Endothelial cell of umbilical vein (primary cell): Measurements from ENCODE around the gene IGF1. TPM values are rescaled to one million over a fixed set of nuclear protein-coding genes. Genes with fewer than 3 reads are reported as not detected.

Experiments used
- BruUV-seq: library from RNA; stranded (reverse); fragments of 400-500 nt; replicated peaks from 2 replicates; lab custom pipeline; 2021; lab: Mats Ljungman, UMichigan
- CTCF ChIA-PET: fragments of 300-600, 350-600 bp; sonication (Branson Sonifier 250); formaldehyde crosslinking; loops from one replicate; lab custom pipeline; 2021; ENCODE audit warnings: antibody characterized with exemption, inconsistent platforms; lab: Charles Lee
- POLR2A ChIA-PET: fragments of 300-600, 350-600 bp; sonication (Branson Sonifier 250); formaldehyde crosslinking; loops from one replicate; lab custom pipeline; 2021; ENCODE audit warnings: antibody characterized with exemption, inconsistent platforms; lab: Charles Lee
- DNase-seq: peaks from one replicate; pipeline ENCODE4 v3.0.0-alpha.2; 2011; ENCODE audit warnings: low read depth, low spot score
- FAIRE-seq: peaks from 2 replicates; lab custom pipeline; 2011; peaks lifted over from hg19 to GRCh38; lab: Jason Lieb, UNC
- H2AFZ ChIP-seq: 2 replicates; pipeline ENCODE4 v1.6.0; 2012; ENCODE audit warnings: low read depth, low read length, control low read depth, inconsistent platforms
- H3K27ac ChIP-seq: 2 replicates; pipeline ENCODE4 v1.5.1; 2011; ENCODE audit warnings: low read depth, mild to moderate bottlenecking, control low read depth, low read length, moderate library complexity; ENCODE audit not compliant: insufficient read depth
- H3K27me3 ChIP-seq, 2 experiments: 2 replicates each; pipeline versions ENCODE4 v1.6.0 to v1.6.1; 2011; ENCODE audit warnings: low read length in 2 of 2, mixed read lengths in 1 of 2; ENCODE audit not compliant: control insufficient read depth in 2 of 2, insufficient read depth in 2 of 2
- H3K36me3 ChIP-seq, 2 experiments: 2 replicates in 1 of 2; 3 replicates in 1 of 2; pipeline ENCODE4 v1.5.1; 2011; ENCODE audit warnings: low read length in 2 of 2, mild to moderate bottlenecking in 1 of 2, moderate library complexity in 1 of 2; ENCODE audit not compliant: control insufficient read depth in 2 of 2, insufficient read depth in 2 of 2; ENCODE audit errors: extremely low read depth in 1 of 2
- H3K4me1 ChIP-seq: 3 replicates; pipeline ENCODE4 v1.5.1; 2011; ENCODE audit warnings: mild to moderate bottlenecking, low read length; ENCODE audit not compliant: control insufficient read depth, insufficient read depth; ENCODE audit errors: extremely low read depth
- H3K4me2 ChIP-seq: 2 replicates; pipeline ENCODE4 v1.6.1; 2011; ENCODE audit warnings: low read length, control low read depth, mixed read lengths; ENCODE audit not compliant: insufficient read depth
- H3K4me3 ChIP-seq, 3 experiments: fragments of 200-600 bp in 1 of 3; sonication (generic), shearing (Covaris generic) in 1 of 3; replicated peaks in 1 of 3; 2 replicates each; pipeline ENCODE4 v1.5.1; 2011 to 2016; ENCODE audit warnings: control low read depth in 3 of 3, low read length in 3 of 3, mild to moderate bottlenecking in 2 of 3, inconsistent platforms in 1 of 3, low read depth in 1 of 3, moderate library complexity in 1 of 3; ENCODE audit not compliant: insufficient read depth in 1 of 3
- H3K79me2 ChIP-seq: 2 replicates; pipeline ENCODE4 v1.6.0; 2012; ENCODE audit warnings: low read length, inconsistent platforms; ENCODE audit not compliant: control insufficient read depth, insufficient read depth
- H3K9ac ChIP-seq: replicated peaks from 2 replicates; pipeline ENCODE3; 2011; ENCODE audit warnings: low read length, control low read depth; ENCODE audit not compliant: insufficient read depth; ENCODE audit errors: extremely low read depth
- H3K9me1 ChIP-seq: replicated peaks from 3 replicates; pipeline ENCODE4 v1.6.0; 2011; ENCODE audit warnings: mild to moderate bottlenecking, low read length; ENCODE audit not compliant: control insufficient read depth, insufficient read depth; ENCODE audit errors: extremely low read depth
- H3K9me3 ChIP-seq: replicated peaks from 2 replicates; pipeline ENCODE4 v1.5.1; 2012; ENCODE audit warnings: low read length, inconsistent platforms; ENCODE audit not compliant: control insufficient read depth, insufficient read depth
- H4K20me1 ChIP-seq: replicated peaks from 2 replicates; pipeline ENCODE3; 2011; ENCODE audit warnings: mild to moderate bottlenecking, low read length; ENCODE audit not compliant: control insufficient read depth, insufficient read depth; ENCODE audit errors: extremely low read depth
- EZH2 ChIP-seq: IDR thresholded peaks from 2 replicates; pipeline ENCODE4 v1.6.1; 2012; ENCODE audit warnings: borderline replicate concordance, low read depth, mild to moderate bottlenecking, moderate library complexity, low read length, inconsistent platforms; ENCODE audit not compliant: severe bottlenecking
- FOS ChIP-seq: IDR thresholded peaks from 2 replicates; pipeline ENCODE4 v1.6.1; 2011; ENCODE audit warnings: mild to moderate bottlenecking, low read length, moderate library complexity, borderline replicate concordance; ENCODE audit not compliant: insufficient read depth
- GATA2 ChIP-seq: IDR thresholded peaks from 2 replicates; pipeline ENCODE4 v1.7.0; 2011; ENCODE audit warnings: low read depth, mild to moderate bottlenecking, moderate library complexity, mixed read lengths, low read length; ENCODE audit not compliant: insufficient read length, insufficient read depth
- JUN ChIP-seq: IDR thresholded peaks from 2 replicates; pipeline ENCODE4 v1.6.1; 2011; ENCODE audit warnings: borderline replicate concordance, low read depth; ENCODE audit not compliant: insufficient read length, insufficient read depth
- MYC ChIP-seq: IDR thresholded peaks from one replicate; pipeline ENCODE4 v1.6.1; 2011; ENCODE audit warnings: mild to moderate bottlenecking, low read depth, low read length
- POLR2A ChIP-seq: IDR thresholded peaks from 2 replicates; pipeline ENCODE4 v1.6.1; 2012; ENCODE audit warnings: low read depth, mild to moderate bottlenecking, control low read depth, low read length
- POLR2AphosphoS5 ChIP-seq: IDR thresholded peaks from 2 replicates; pipeline ENCODE4 v1.6.1; 2012; ENCODE audit warnings: low read depth, mild to moderate bottlenecking, control low read depth, low read length, moderate library complexity; ENCODE audit not compliant: insufficient read depth
- dilution Hi-C: fragments of 300-500 bp; cut with MboI; formaldehyde crosslinking; loops from one replicate; pipeline ENCODE4 v1.15.0; 2019; ENCODE audit warnings: low sequenced_read_pairs; ENCODE audit not compliant: extremely low pct_ligation_motif_present
- intact Hi-C: fragments of 100-400 bp; cut with micrococcal nuclease; formaldehyde crosslinking; loops from one replicate; pipeline ENCODE4 v1.10.0; 2022
- polyA plus RNA-seq, 4 experiments: library from polyadenylated mRNA; depleted of rRNA in 3 of 4; stranded (reverse) in 3 of 4; unstranded in 1 of 4; fragments of >200 nt; gene quantifications; 2 replicates each; pipeline versions ENCODE4 v1.2.1 to v1.2.3, GENCODE V29; 2011 to 2012; ENCODE audit warnings: missing spikeins in 1 of 4
- total RNA-seq: library from RNA; stranded (reverse); gene quantifications from 2 replicates; pipeline ENCODE4 v1.2.3, GENCODE V29; 2021
- TF ChIP-seq, protein P1 (sequence below), 2 donors: IDR thresholded peaks; 1 replicate in 1 of 2; 2 replicates in 1 of 2; pipeline ENCODE4 v1.5.1; 2011; ENCODE audit warnings: low read length in 2 of 2, mild to moderate bottlenecking in 2 of 2, moderate library complexity in 2 of 2, control low read depth in 1 of 2, inconsistent platforms in 1 of 2, low read depth in 1 of 2; ENCODE audit not compliant: insufficient read depth in 1 of 2; ENCODE audit errors: extremely low read depth in 1 of 2
- TF ChIP-seq, protein P2 (sequence below): IDR thresholded peaks from 2 replicates; pipeline ENCODE4 v1.6.1; 2011; ENCODE audit not compliant: insufficient read depth, insufficient read length

IGF1 gene
- total and polyA plus RNA-seq, 2 donors (not counting 3 experiments of a cell fraction or from before 2014, with no cell fraction given): 0.10 TPM; not detected in 1

DNA sequence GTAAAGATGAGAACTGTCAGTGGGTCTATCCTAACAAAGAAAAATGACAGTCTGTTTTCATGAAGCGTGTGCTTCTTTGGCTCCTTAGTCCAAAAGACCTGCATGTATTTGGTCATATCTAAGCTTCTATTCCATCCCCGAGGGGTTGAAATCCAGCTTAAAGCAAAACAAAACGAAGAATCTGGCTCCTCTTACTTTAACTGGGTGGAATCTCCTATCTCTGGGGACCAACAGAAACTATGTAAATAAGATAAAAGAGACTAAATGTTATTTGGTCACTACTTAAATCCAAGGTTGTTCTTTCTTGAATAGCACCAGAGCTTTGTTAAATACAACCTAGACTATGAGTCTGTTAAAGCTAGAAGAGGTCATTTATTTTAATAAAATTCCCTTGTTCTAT, 9.4 kb downstream of the IGF1 start:
- dilution Hi-C loops (no loop called here), intact Hi-C loops (no loop called here)
- FAIRE-seq: no peak
- Histone ChIP-seq H3K79me2 (no peaks in the 10 kb centered on the region), H3K9me1 (no peaks in the 10 kb centered on the region), H3K27me3 (no peaks in the 10 kb centered on the region), H3K9ac (no peak overlapping the region), H2AFZ (no peak overlapping the region), H3K9me3 (no peaks in the 10 kb centered on the region), H4K20me1 (no peaks in the 10 kb centered on the region), H3K4me1 (no peaks in the 10 kb centered on the region), H3K36me3 (no peaks in the 10 kb centered on the region), H3K27ac (no peak overlapping the region), H3K4me3 (no peak overlapping the region), H3K4me2 (no peak overlapping the region)
- POLR2A ChIA-PET: no interaction called here
- no peak for DNase-seq
- no peak for TF ChIP-seq POLR2AphosphoS5
- TF ChIP-seq FOS: no peak
- no peak for TF ChIP-seq GATA2
- CTCF ChIA-PET: interaction anchor here (2.7 kb wide), 1 partner anchor 13 kb away, joined by 22 read pairs; no protein-coding TSS in a partner anchor
- no TSS peak for BruUV-seq

DNA sequence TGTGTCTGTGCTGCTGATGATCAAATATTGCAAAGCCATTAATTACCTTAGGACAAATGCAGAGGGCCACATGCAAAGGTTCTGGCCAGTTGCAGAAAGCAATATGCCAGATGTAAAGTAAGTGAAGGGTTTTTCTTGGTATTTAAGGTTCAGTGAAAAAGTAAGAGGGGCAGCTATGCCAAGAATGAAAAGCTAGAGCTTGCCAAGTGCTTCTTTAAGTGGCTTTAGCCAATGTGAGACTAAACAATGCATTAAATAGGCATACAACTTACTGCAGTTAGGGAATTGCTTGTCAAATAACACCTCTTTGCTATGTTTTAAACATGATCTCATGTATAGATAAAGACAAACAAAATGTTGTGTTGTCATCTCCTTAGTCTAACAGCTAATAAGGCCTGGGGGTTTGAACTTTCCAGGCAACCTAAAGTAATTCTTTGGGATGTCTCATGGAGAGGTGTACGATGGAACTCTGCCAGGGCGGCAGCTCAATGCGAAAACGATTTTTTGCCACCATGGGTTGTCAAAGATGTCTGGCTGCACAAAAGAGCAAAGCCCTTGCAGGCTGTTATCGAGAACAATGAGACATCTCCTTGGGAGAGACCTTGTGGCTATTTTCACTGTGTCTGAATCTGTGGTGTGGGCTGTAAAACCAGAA, 12.0 kb downstream of the IGF1 start:
- H4K20me1 ChIP-seq: no peaks in the 10 kb centered on the region
- no peak for TF ChIP-seq POLR2AphosphoS5
- TF ChIP-seq MYC: no peak
- no peak for TF ChIP-seq EZH2
- TF ChIP-seq FOS: no peak
- TF ChIP-seq GATA2: no peak
- TF ChIP-seq, protein P1, sequence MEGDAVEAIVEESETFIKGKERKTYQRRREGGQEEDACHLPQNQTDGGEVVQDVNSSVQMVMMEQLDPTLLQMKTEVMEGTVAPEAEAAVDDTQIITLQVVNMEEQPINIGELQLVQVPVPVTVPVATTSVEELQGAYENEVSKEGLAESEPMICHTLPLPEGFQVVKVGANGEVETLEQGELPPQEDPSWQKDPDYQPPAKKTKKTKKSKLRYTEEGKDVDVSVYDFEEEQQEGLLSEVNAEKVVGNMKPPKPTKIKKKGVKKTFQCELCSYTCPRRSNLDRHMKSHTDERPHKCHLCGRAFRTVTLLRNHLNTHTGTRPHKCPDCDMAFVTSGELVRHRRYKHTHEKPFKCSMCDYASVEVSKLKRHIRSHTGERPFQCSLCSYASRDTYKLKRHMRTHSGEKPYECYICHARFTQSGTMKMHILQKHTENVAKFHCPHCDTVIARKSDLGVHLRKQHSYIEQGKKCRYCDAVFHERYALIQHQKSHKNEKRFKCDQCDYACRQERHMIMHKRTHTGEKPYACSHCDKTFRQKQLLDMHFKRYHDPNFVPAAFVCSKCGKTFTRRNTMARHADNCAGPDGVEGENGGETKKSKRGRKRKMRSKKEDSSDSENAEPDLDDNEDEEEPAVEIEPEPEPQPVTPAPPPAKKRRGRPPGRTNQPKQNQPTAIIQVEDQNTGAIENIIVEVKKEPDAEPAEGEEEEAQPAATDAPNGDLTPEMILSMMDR (IDR thresholded peaks at IDR 0.05; ENCODE audit: extremely low read depth in 1 of 2, insufficient read depth in 1 of 2, low read depth in 1 of 2, low read length in 2 of 2): no peak
- TF ChIP-seq, protein P2, sequence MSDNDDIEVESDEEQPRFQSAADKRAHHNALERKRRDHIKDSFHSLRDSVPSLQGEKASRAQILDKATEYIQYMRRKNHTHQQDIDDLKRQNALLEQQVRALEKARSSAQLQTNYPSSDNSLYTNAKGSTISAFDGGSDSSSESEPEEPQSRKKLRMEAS: no peak
- no peak for TF ChIP-seq JUN
- TF ChIP-seq POLR2A: no peak
- H3K27ac ChIP-seq: no peak overlapping the region
- dilution Hi-C loops (no loop called here), intact Hi-C loops (no loop called here)
- no peaks in the 10 kb centered on the region for H3K9me1 ChIP-seq
- no peak for DNase-seq
- no peak overlapping the region for H3K4me3 ChIP-seq
- H3K27me3 ChIP-seq: no peaks in the 10 kb centered on the region
- no peak overlapping the region for H2AFZ ChIP-seq
- FAIRE-seq: no peak
- ChIA-PET CTCF (interaction anchor here (1.6 kb wide), 1 partner anchor 16 kb away, joined by 8 read pairs; no protein-coding TSS in a partner anchor), POLR2A (no interaction called here)
- no peak overlapping the region for H3K4me2 ChIP-seq
- no peaks in the 10 kb centered on the region for H3K9me3 ChIP-seq
- H3K4me1 ChIP-seq: no peaks in the 10 kb centered on the region
- no peaks in the 10 kb centered on the region for H3K79me2 ChIP-seq
- no TSS peak for BruUV-seq
- H3K36me3 ChIP-seq: no peaks in the 10 kb centered on the region
- H3K9ac ChIP-seq: no peak overlapping the region
